CD14-positive monocyte (primary cell): ENCODE measurements around the gene LBR. TPM values are rescaled to one million over a fixed set of nuclear protein-coding genes. Genes with fewer than 3 reads are reported as not detected.

Experiments used
- DNase-seq, 3 donors: peaks; one replicate each; pipeline ENCODE4 v3.0.0-alpha.2; 2011 to 2022
- H2AFZ ChIP-seq: 2 replicates; pipeline ENCODE4 v1.6.0; 2012; ENCODE audit warnings: mild to moderate bottlenecking, low read depth, low read length, inconsistent platforms; ENCODE audit not compliant: insufficient read depth, poor library complexity, severe bottlenecking
- H3K27ac ChIP-seq, 2 donors: 1 replicate in 1 of 2; 2 replicates in 1 of 2; pipeline ENCODE4 v1.5.1; 2012 to 2013; ENCODE audit warnings: low read length in 2 of 2, control low read depth in 1 of 2, inconsistent platforms in 1 of 2, low read depth in 1 of 2, mild to moderate bottlenecking in 1 of 2
- H3K27me3 ChIP-seq, 2 donors: one replicate each; pipeline versions ENCODE4 v1.6.0 to v1.6.1; 2011 to 2013; ENCODE audit warnings: low read length in 2 of 2; ENCODE audit not compliant: control insufficient read depth in 2 of 2, insufficient read depth in 2 of 2
- H3K36me3 ChIP-seq, 2 donors: replicated peaks in 1 of 2; 1 replicate in 1 of 2; 2 replicates in 1 of 2; pipeline versions ENCODE4 v1.5.1 to v1.6.1; 2012 to 2013; ENCODE audit warnings: low read length in 2 of 2, control low read depth in 1 of 2, inconsistent platforms in 1 of 2, mild to moderate bottlenecking in 1 of 2; ENCODE audit not compliant: insufficient read depth in 2 of 2, control insufficient read depth in 1 of 2
- H3K4me1 ChIP-seq, 2 donors: 1 replicate in 1 of 2; 2 replicates in 1 of 2; pipeline versions ENCODE4 v1.5.1 to v1.6.1; 2012 to 2013; ENCODE audit warnings: low read length in 2 of 2, control low read depth in 1 of 2, inconsistent platforms in 1 of 2, mild to moderate bottlenecking in 1 of 2, moderate library complexity in 1 of 2; ENCODE audit not compliant: insufficient read depth in 2 of 2, control insufficient read depth in 1 of 2
- H3K4me2 ChIP-seq: replicated peaks from 2 replicates; pipeline ENCODE3; 2012; ENCODE audit warnings: low read length, moderate library complexity, mild to moderate bottlenecking; ENCODE audit not compliant: poor library complexity, severe bottlenecking; ENCODE audit errors: extremely low read depth
- H3K4me3 ChIP-seq, 3 experiments: fragments of 200-600 bp in 1 of 3; sonication (generic) in 1 of 3; replicated peaks in 1 of 3; 1 replicate in 2 of 3; 2 replicates in 1 of 3; pipeline ENCODE4 v1.5.1; 2011 to 2013; ENCODE audit warnings: low read length in 3 of 3, mild to moderate bottlenecking in 3 of 3, control low read depth in 2 of 3, low read depth in 2 of 3, inconsistent platforms in 1 of 3, moderate library complexity in 1 of 3
- H3K79me2 ChIP-seq: 2 replicates; pipeline ENCODE4 v1.6.0; 2012; ENCODE audit warnings: mild to moderate bottlenecking, control low read depth, inconsistent platforms, low read length, moderate library complexity; ENCODE audit not compliant: insufficient read depth
- H3K9ac ChIP-seq: 2 replicates; pipeline ENCODE4 v1.6.0; 2017; ENCODE audit warnings: low read length, mild to moderate bottlenecking; ENCODE audit not compliant: insufficient read depth, poor library complexity, severe bottlenecking
- H3K9me3 ChIP-seq, 2 donors: replicated peaks in 1 of 2; 1 replicate in 1 of 2; 2 replicates in 1 of 2; pipeline versions ENCODE4 v1.5.1 to v1.6.1; 2012 to 2013; ENCODE audit warnings: low read length in 2 of 2, control low read depth in 1 of 2; ENCODE audit not compliant: control insufficient read depth in 1 of 2, insufficient read depth in 1 of 2
- H4K20me1 ChIP-seq: 2 replicates; pipeline ENCODE4 v1.6.0; 2012; ENCODE audit warnings: mild to moderate bottlenecking, low read length, control low read depth, moderate library complexity; ENCODE audit not compliant: insufficient read depth
- H3K27ac Mint-ChIP-seq, 7 donors: one replicate each; pipeline ENCODE4 v1.8.0; 2020; ENCODE audit warnings: mild to moderate bottlenecking in 7 of 7, mixed read lengths in 7 of 7, moderate library complexity in 6 of 7, inconsistent platforms in 2 of 7
- H3K27me3 Mint-ChIP-seq, 3 donors: one replicate each; pipeline ENCODE4 v1.8.0; 2021 to 2022; ENCODE audit warnings: low read depth in 3 of 3, mild to moderate bottlenecking in 3 of 3, mixed read lengths in 3 of 3, moderate library complexity in 3 of 3, inconsistent platforms in 1 of 3
- H3K36me3 Mint-ChIP-seq, 2 donors: one replicate each; pipeline ENCODE4 v1.8.0; 2020; ENCODE audit warnings: mixed read lengths in 2 of 2, inconsistent platforms in 1 of 2, mild to moderate bottlenecking in 1 of 2
- H3K4me1 Mint-ChIP-seq: one replicate; pipeline ENCODE4 v1.8.0; 2020; ENCODE audit warnings: mild to moderate bottlenecking, mixed read lengths
- H3K4me3 Mint-ChIP-seq, 2 donors: one replicate each; pipeline ENCODE4 v1.8.0; 2020; ENCODE audit warnings: mild to moderate bottlenecking in 2 of 2, mixed read lengths in 2 of 2, moderate library complexity in 1 of 2
- H3K9me3 Mint-ChIP-seq, 7 donors: one replicate each; pipeline ENCODE4 v1.8.0; 2020 to 2022; ENCODE audit warnings: mixed read lengths in 7 of 7, mild to moderate bottlenecking in 6 of 7, moderate library complexity in 6 of 7, inconsistent platforms in 2 of 7
- WGBS: methylation state at CpG from one replicate; pipeline ENCODE4 v1.1.5; 2013; ENCODE audit warnings: missing lambda C conversion rate; ENCODE audit not compliant: insufficient coverage; 5-methylcytosine and 5-hydroxymethylcytosine counted together
- intact Hi-C, 2 donors: fragments of 100-400 bp; cut with micrococcal nuclease; formaldehyde crosslinking; loops; one replicate each; pipeline versions ENCODE4 v1.15.0 to v1.15.1; 2023
- polyA plus RNA-seq, 3 donors: library from polyadenylated mRNA; depleted of rRNA in 1 of 3; unstranded in 2 of 3; stranded (reverse) in 1 of 3; fragments of 300-500 nt in 2 of 3; fragments of >200 nt in 1 of 3; fragmentation: Illumina TruSeq in 2 of 3; gene quantifications; 1 replicate in 2 of 3; 2 replicates in 1 of 3; pipeline ENCODE4 v1.2.3, GENCODE V29; 2012 to 2021
- TF ChIP-seq, protein P1 (sequence below): fragments of 200-600 bp; IDR thresholded peaks from one replicate; pipeline ENCODE4 v1.8.0; 2022; ENCODE audit warnings: antibody characterized with exemption, mild to moderate bottlenecking

The LBR gene
- polyA plus RNA-seq, 3 donors: 31.8 to 125 (median 100) TPM

DNA sequence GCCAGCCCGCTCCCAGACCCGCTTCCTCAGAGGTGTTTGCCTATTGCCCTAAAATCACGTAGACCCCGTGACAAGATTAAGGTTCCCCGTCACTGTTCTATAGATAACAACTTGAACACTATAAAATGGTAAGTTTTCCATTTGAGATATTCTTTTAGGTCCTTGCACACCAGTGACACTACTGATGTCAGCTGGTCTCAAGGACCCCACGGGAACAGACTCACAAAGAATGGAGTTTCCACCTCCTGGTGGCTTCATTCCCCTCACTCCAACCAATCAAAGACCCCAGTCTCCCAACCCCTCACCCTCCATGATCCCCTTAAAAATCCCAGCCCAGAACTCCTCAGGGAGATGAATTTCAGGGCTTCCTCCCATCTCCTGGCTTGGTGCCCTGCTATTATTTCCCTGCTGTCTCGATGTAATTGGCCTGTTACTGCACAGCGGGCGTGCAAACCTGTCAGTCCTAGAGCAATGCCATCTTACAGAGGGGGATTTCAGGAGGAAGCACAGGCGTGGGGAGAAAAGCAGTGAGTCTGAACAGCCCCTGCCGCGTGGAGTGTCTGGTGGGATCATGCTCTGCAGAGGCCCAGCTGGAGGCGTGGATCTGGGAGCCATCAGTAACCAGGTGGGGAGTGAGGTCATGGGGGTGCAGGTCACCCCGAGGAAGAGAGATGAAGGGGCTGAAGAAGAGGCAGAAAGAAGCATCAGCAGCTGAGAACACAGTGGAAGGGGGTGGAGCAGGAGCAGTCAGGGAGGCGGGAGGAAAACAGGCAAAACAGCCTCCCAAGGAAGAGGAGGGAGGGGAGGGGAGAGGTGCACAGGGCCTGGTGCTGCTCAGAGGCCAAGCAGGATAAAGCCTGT, 35.1 kb upstream of the LBR start:
- Mint-ChIP-seq H3K36me3 (peaks cover 3 to 5% of the 10 kb centered on the region in 2 donors), H3K27ac (peak overlapping the region in 3 of 7 donors; percentile 15 to 78 (median 69)), H3K4me3 (peak overlapping the region in 1 of 2 donors; percentile 49), H3K4me1 (peaks cover 55% of the 10 kb centered on the region), H3K9me3 (no peaks in the 10 kb centered on the region), H3K27me3 (peaks cover 0 to 4% (median 0%) of the 10 kb centered on the region in 3 donors)
- Histone ChIP-seq H3K27me3 (no peaks in the 10 kb centered on the region), H3K79me2 (peaks cover 2% of the 10 kb centered on the region), H3K4me2 (no peak overlapping the region), H3K36me3 (no peaks in the 10 kb centered on the region), H2AFZ (no peak overlapping the region), H3K9ac (no peak overlapping the region), H3K27ac (no peak overlapping the region), H4K20me1 (no peaks in the 10 kb centered on the region), H3K9me3 (no peaks in the 10 kb centered on the region), H3K4me1 (peaks cover 26 to 37% of the 10 kb centered on the region in 2 donors), H3K4me3 (no peak overlapping the region)
- DNase-seq: no peak
- 83% methylated on average over 11 of the region's 15 CpGs for WGBS
- intact Hi-C loops: no loop called here
- TF ChIP-seq, protein P1, sequence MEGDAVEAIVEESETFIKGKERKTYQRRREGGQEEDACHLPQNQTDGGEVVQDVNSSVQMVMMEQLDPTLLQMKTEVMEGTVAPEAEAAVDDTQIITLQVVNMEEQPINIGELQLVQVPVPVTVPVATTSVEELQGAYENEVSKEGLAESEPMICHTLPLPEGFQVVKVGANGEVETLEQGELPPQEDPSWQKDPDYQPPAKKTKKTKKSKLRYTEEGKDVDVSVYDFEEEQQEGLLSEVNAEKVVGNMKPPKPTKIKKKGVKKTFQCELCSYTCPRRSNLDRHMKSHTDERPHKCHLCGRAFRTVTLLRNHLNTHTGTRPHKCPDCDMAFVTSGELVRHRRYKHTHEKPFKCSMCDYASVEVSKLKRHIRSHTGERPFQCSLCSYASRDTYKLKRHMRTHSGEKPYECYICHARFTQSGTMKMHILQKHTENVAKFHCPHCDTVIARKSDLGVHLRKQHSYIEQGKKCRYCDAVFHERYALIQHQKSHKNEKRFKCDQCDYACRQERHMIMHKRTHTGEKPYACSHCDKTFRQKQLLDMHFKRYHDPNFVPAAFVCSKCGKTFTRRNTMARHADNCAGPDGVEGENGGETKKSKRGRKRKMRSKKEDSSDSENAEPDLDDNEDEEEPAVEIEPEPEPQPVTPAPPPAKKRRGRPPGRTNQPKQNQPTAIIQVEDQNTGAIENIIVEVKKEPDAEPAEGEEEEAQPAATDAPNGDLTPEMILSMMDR: no peak

DNA sequence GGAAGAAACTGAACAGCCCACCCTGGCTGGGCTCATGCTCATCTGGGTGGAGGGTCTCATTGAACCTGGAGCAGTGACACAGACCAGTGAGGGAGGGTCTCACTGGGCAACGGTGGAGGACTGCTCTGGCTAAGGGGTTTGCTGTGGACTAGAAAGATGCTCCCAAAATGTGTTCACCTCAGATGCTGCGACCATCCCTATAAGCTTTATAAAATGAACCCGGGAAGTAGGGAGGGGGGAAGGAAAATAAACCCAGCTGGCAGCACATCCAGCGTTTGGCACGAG, 34.5 kb upstream of the LBR start:
- Mint-ChIP-seq H3K9me3 (no peaks in the 10 kb centered on the region), H3K36me3 (peaks cover 3 to 5% of the 10 kb centered on the region in 2 donors), H3K27me3 (peaks cover 0 to 4% (median 0%) of the 10 kb centered on the region in 3 donors), H3K27ac (no peak overlapping the region), H3K4me1 (peaks cover 51% of the 10 kb centered on the region), H3K4me3 (no peak overlapping the region)
- Histone ChIP-seq H3K9me3 (no peaks in the 10 kb centered on the region), H3K4me1 (peaks cover 26 to 36% of the 10 kb centered on the region in 2 donors), H3K9ac (no peak overlapping the region), H3K36me3 (no peaks in the 10 kb centered on the region), H2AFZ (no peak overlapping the region), H3K27ac (no peak overlapping the region), H3K27me3 (no peaks in the 10 kb centered on the region), H4K20me1 (no peaks in the 10 kb centered on the region), H3K79me2 (no peaks in the 10 kb centered on the region), H3K4me2 (no peak overlapping the region), H3K4me3 (no peak overlapping the region)
- intact Hi-C loops: no loop called here
- WGBS: 100% methylated on average over 1 of the region's 5 CpGs
- TF ChIP-seq, protein P1: no peak
- no peak for DNase-seq
